Measurements from ENCODE around the gene NR6A1. TPM values are rescaled to one million over a fixed set of nuclear protein-coding genes. Genes with fewer than 3 reads are reported as not detected.

Gene NR6A1
- total RNA-seq, 1 donor from 2014 or later = 0.56 TPM

DNA sequence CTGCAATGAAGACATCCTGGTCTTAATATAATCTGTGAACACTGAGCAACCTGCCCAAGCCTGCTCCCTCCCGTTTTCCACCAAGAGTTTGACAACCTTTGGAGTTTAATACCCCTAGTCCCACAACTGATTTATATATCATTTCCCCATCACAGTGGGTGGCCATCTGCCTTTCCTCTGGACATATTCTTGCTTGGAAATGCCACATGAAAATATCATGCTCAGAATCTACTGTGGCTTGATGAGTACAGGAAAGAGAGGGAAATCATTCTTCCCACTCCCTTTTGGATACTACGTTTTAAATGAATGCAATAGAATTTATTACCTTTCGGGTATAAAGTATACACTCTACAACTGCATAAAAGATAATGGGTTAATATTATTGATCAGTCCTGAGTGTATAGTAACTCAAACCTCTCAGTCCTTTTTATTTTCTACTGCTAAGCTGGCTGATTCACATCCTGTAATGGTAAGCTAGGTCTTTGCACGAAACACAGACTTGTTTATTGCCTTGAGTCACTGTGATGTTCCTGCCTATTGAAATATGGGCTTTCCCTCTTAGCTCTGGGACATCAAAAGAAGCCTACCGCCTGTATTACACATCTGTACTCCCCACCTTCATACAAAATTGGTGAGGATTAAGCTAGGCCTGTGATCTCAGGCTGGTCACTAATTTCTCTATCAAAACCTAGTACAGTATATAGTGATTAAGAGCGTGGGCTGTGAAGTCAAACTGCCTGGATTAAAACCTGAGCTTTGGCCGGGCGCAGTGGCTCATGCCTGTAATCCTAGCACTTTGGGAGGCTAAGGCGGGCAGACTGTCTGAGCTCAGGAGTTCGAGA, 196.4 kb downstream of the NR6A1 start:
- Mint-ChIP-seq H3K4me3 (ENCODE audit: unreplicated experiment) (no peak overlapping the region), H3K36me3 (ENCODE audit: unreplicated experiment) (no peaks in the 10 kb centered on the region), H3K9me3 (ENCODE audit: unreplicated experiment) (no peaks in the 10 kb centered on the region), H3K27me3 (ENCODE audit: unreplicated experiment) (peaks cover 5% of the 10 kb centered on the region), H3K4me1 (ENCODE audit: unreplicated experiment) (peaks cover 9% of the 10 kb centered on the region), H3K27ac (ENCODE audit: unreplicated experiment) (no peak overlapping the region)
- no peak for DNase-seq (ENCODE audit: extremely low spot score, unreplicated experiment)
- TF ChIP-seq, protein P1, sequence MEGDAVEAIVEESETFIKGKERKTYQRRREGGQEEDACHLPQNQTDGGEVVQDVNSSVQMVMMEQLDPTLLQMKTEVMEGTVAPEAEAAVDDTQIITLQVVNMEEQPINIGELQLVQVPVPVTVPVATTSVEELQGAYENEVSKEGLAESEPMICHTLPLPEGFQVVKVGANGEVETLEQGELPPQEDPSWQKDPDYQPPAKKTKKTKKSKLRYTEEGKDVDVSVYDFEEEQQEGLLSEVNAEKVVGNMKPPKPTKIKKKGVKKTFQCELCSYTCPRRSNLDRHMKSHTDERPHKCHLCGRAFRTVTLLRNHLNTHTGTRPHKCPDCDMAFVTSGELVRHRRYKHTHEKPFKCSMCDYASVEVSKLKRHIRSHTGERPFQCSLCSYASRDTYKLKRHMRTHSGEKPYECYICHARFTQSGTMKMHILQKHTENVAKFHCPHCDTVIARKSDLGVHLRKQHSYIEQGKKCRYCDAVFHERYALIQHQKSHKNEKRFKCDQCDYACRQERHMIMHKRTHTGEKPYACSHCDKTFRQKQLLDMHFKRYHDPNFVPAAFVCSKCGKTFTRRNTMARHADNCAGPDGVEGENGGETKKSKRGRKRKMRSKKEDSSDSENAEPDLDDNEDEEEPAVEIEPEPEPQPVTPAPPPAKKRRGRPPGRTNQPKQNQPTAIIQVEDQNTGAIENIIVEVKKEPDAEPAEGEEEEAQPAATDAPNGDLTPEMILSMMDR (IDR thresholded peaks at IDR 0.05) = no peak

DNA sequence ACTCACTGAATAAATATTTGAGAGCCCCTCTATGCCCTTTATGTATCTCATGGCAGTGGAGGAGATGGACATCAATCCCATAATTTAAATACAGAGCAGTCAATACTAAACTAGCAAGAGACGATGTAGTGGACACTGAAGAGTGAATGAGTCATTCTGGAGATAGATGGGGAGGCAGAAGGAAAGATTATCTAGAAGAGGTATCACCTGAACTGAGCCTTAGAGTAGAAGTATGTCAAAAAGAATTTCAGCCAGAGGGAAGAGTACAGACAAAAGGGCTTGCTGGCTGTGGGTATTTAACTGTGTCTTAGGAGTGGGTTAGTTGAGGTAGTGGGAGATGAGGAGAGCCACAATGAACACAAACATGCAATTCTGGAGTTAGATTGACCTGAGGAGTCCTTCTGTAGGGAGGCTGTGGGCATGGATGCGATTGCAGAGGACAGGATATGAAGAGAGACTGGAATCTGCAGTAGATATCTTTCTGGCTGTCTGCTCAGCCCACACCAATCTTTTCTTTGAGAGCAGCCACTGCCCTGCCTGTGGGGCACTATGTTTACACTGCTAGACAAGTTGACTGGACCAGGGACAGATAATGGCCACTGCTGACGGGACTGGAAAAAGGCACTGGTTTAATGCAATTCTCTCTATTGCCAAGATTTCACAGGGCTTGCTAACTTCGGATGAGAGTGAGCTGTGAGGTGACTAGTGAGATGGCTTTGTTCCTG, 200.0 kb downstream of the NR6A1 start:
- H3K27me3 Mint-ChIP-seq (ENCODE audit: unreplicated experiment) = peaks cover 5% of the 10 kb centered on the region
- no peaks in the 10 kb centered on the region for H3K36me3 Mint-ChIP-seq (ENCODE audit: unreplicated experiment)
- H3K9me3 Mint-ChIP-seq (ENCODE audit: unreplicated experiment) = no peaks in the 10 kb centered on the region
- no peak for DNase-seq (ENCODE audit: extremely low spot score, unreplicated experiment)
- TF ChIP-seq, protein P1 (IDR thresholded peaks at IDR 0.05) = no peak
- no peak overlapping the region for H3K27ac Mint-ChIP-seq (ENCODE audit: unreplicated experiment)
- no peak overlapping the region for H3K4me3 Mint-ChIP-seq (ENCODE audit: unreplicated experiment)
- peaks cover 17% of the 10 kb centered on the region for H3K4me1 Mint-ChIP-seq (ENCODE audit: unreplicated experiment)

DNA sequence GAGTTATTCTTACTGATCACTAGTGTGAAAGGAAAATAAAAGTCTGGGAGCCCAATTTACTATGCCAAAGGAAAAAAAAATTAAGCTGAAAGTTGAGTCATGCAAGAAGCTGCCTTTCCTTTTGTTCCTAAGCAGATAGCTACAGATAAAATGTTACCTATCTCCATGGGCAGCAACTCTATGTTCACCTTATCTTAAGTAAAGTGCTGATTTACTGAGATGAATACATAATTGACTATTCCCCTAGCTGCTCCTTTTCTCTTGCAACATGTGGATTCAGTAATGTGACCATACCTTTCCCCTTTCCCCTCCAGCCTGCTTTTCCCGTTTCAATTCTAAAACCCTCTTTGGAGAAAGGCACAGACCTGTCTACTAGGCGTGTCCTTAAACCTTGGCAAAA, 201.2 kb downstream of the NR6A1 start:
- no peaks in the 10 kb centered on the region for H3K36me3 Mint-ChIP-seq (ENCODE audit: unreplicated experiment)
- H3K27ac Mint-ChIP-seq (ENCODE audit: unreplicated experiment) = no peak overlapping the region
- H3K9me3 Mint-ChIP-seq (ENCODE audit: unreplicated experiment) = no peaks in the 10 kb centered on the region
- H3K4me1 Mint-ChIP-seq (ENCODE audit: unreplicated experiment) = peaks cover 17% of the 10 kb centered on the region
- TF ChIP-seq, protein P1 (IDR thresholded peaks at IDR 0.05) = no peak
- H3K4me3 Mint-ChIP-seq (ENCODE audit: unreplicated experiment) = no peak overlapping the region
- no peak for DNase-seq (ENCODE audit: extremely low spot score, unreplicated experiment)
- H3K27me3 Mint-ChIP-seq (ENCODE audit: unreplicated experiment) = peaks cover 5% of the 10 kb centered on the region

DNA sequence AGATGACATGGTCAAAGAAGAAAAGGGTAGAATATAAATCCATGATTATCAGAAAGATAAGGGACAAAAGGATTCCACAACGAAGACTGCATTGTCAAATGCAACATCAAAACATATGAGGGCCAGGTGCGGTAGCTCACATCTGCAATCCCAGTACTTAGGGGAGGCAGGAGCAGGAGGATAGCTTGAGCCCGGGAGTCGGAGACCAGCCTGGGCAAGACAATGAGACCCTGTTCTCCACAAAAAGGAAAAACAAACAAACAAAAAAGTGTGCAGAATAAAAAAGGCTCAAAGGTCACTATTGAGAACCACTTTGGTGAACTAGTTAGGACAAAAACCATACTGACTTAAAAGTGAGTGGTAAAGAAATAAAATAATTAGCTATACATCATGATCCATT, 203.7 kb downstream of the NR6A1 start:
- H3K4me1 Mint-ChIP-seq (ENCODE audit: unreplicated experiment) = peaks cover 14% of the 10 kb centered on the region
- no peaks in the 10 kb centered on the region for H3K36me3 Mint-ChIP-seq (ENCODE audit: unreplicated experiment)
- no peak overlapping the region for H3K27ac Mint-ChIP-seq (ENCODE audit: unreplicated experiment)
- H3K9me3 Mint-ChIP-seq (ENCODE audit: unreplicated experiment) = no peaks in the 10 kb centered on the region
- TF ChIP-seq, protein P1 (IDR thresholded peaks at IDR 0.05) = no peak
- no peaks in the 10 kb centered on the region for H3K27me3 Mint-ChIP-seq (ENCODE audit: unreplicated experiment)
- H3K4me3 Mint-ChIP-seq (ENCODE audit: unreplicated experiment) = no peak overlapping the region
- DNase-seq (ENCODE audit: extremely low spot score, unreplicated experiment) = no peak

DNA sequence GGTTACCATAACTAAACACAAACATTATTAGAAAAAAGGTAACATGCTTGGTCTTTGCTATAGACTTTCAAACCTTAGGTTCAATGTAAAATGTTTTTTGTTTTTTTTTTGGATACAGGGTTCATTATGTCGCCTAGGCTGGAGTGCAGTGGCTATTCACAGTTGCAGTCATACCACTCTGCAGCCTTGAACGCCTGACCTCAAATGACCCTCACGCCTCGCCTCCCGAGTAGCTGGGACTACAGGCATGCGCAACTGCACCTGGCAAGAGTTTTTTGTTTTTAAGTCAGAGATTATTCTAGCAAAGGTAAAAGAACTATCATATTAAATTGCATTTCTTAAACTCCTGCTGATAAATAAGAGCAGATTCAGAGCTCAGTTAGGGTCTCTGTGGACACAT, 208.8 kb downstream of the NR6A1 start:
- no peak for DNase-seq (ENCODE audit: extremely low spot score, unreplicated experiment)
- Mint-ChIP-seq H3K27me3 (ENCODE audit: unreplicated experiment) (no peaks in the 10 kb centered on the region), H3K4me1 (ENCODE audit: unreplicated experiment) (peaks cover 7% of the 10 kb centered on the region), H3K4me3 (ENCODE audit: unreplicated experiment) (no peak overlapping the region), H3K9me3 (ENCODE audit: unreplicated experiment) (no peaks in the 10 kb centered on the region), H3K27ac (ENCODE audit: unreplicated experiment) (no peak overlapping the region), H3K36me3 (ENCODE audit: unreplicated experiment) (no peaks in the 10 kb centered on the region)
- TF ChIP-seq, protein P1 (IDR thresholded peaks at IDR 0.05) = no peak
